Uterus (tissue), 4 donors: Measurements from ENCODE around the gene SSBP4. TPM values are rescaled to one million over a fixed set of nuclear protein-coding genes. Genes with fewer than 3 reads are reported as not detected.

ENCODE experiments used
- DNase-seq, 2 donors: peaks; one replicate each; pipeline ENCODE4 v3.0.0-alpha.2; 2019 to 2020
- H3K27ac ChIP-seq, 2 donors: fragments of 200-600 bp; sonication (generic); 1 replicate in 1 of 2; 2 replicates in 1 of 2; pipeline ENCODE4 v1.5.1; 2016 to 2018
- H3K27me3 ChIP-seq, 2 donors: fragments of 200-600 bp; sonication (generic); one replicate each; pipeline ENCODE4 v1.5.1; 2018 to 2019; ENCODE audit warnings: control low read depth in 1 of 2
- H3K36me3 ChIP-seq, 2 donors: fragments of 200-600 bp; sonication (generic); one replicate each; pipeline ENCODE4 v1.5.1; 2019; ENCODE audit warnings: control low read depth in 1 of 2
- H3K4me1 ChIP-seq, 2 donors: fragments of 200-600 bp; sonication (generic); one replicate each; pipeline ENCODE4 v1.5.1; 2018 to 2019; ENCODE audit warnings: control low read depth in 1 of 2
- H3K4me3 ChIP-seq, 2 donors: fragments of 200-600 bp; sonication (generic); 1 replicate in 1 of 2; 2 replicates in 1 of 2; pipeline ENCODE4 v1.5.1; 2018 to 2019; ENCODE audit warnings: mild to moderate bottlenecking in 1 of 2
- H3K9me3 ChIP-seq, 2 donors: fragments of 200-600 bp; sonication (generic); one replicate each; pipeline ENCODE4 v1.5.1; 2019; ENCODE audit warnings: control low read depth in 1 of 2
- CTCF ChIP-seq, 4 experiments: fragments of 200-600 bp in 2 of 4; fragments of 450-650 bp in 2 of 4; sonication (generic) in 2 of 4; IDR thresholded peaks; one replicate each; pipeline ENCODE4 v1.5.1; 2016 to 2019; ENCODE audit warnings: antibody characterized with exemption in 4 of 4, mild to moderate bottlenecking in 2 of 4, moderate library complexity in 1 of 4
- POLR2A ChIP-seq, 2 donors: fragments of 450-650 bp; IDR thresholded peaks; one replicate each; pipeline ENCODE4 v1.6.1; 2016; ENCODE audit warnings: antibody characterized with exemption in 2 of 2, mild to moderate bottlenecking in 1 of 2, moderate library complexity in 1 of 2
- intact Hi-C: fragments of 100-400 bp; cut with DNase I; formaldehyde crosslinking; loops from one replicate; pipeline ENCODE4 v1.15.1; 2023; ENCODE audit warnings: low total_unique reads
- total RNA-seq, 4 donors: library from RNA; depleted of rRNA in 3 of 4; stranded (reverse); fragments of >200 nt in 3 of 4; gene quantifications; one replicate each; pipeline versions ENCODE4 v1.1.0 to v1.2.4, GENCODE V29; 2014 to 2023
- donor health status: DM: yes; HTN: yes; CAD: no.

The SSBP4 gene
- total RNA-seq, 4 donors from 2014 or later, result 23.6 to 105 (median 54.8) TPM

GRCh38 chr19:18414504-18415177, 4.6 kb upstream of the SSBP4 start:
- DNase-seq, result peak; percentile 55 to 60
- peaks cover 0 to 20% of the 10 kb centered on the region in 2 donors for H3K4me1 ChIP-seq

DNA sequence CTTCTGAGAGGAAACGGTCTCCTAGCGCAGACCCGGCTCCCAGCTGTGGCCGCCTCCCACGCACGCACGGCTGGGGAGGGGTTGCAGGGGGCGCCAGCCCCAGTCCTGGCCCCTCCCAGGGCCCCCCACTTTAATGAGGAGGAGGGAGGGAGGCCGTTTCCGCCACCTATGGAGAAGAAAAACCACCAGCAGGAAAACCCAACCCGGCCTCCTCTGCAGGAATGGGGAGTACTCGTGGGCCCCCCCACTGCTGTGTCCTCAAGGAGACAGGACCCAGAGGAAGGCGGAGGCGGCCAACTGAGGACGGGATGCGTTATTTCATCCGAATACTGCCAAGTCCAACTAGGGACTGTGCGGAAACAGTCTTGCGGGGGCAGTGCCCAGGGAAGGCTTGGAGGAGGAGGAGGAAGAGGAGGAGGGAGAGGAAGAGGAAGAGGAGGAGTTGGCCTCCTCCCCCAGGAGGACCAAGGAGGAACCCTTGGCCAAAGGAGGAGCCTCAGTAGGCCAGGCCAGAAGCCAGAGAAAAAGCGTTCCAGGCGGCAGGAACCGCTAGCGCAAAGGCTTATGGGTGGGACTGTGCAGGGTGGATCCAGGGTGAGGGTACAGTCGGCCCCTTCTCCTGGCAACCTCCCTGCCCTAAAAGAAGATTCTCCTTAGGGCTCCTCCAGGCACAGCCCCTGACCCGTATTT, 3.9 kb upstream of the SSBP4 start:
- Histone ChIP-seq H3K4me3 (peak overlapping the region; percentile 21 to 46), H3K27ac (peak overlapping the region; percentile 90 to 93), H3K36me3 (no peaks in the 10 kb centered on the region), H3K27me3 (no peaks in the 10 kb centered on the region), H3K4me1 (peaks cover 0 to 21% of the 10 kb centered on the region in 2 donors), H3K9me3 (no peaks in the 10 kb centered on the region)
- TF ChIP-seq POLR2A (IDR thresholded peaks at IDR 0.05), result peak; percentile 64 to 72
- peak in 1 of 4 experiments; percentile 7 for TF ChIP-seq CTCF (IDR thresholded peaks at IDR 0.05)
- DNase-seq, result peak; percentile 91 to 96
- intact Hi-C loops, result loop anchor here (10.0 kb wide), 1 partner anchor 71 kb away; the partner anchor contains the start of gene PGPEP1

More at GRCh38 chr19:18414504-18415177, 4.6 kb upstream of the SSBP4 start:
- H3K9me3 ChIP-seq, result no peaks in the 10 kb centered on the region
- peak overlapping the region; percentile 90 to 93 for H3K27ac ChIP-seq
- intact Hi-C loops, result loop anchor here (10.0 kb wide), 1 partner anchor 70 kb away; the partner anchor contains the start of gene PGPEP1
- H3K27me3 ChIP-seq, result no peaks in the 10 kb centered on the region
- H3K36me3 ChIP-seq, result no peaks in the 10 kb centered on the region
- H3K4me3 ChIP-seq, result peak overlapping the region; percentile 21 to 46
- TF ChIP-seq CTCF (IDR thresholded peaks at IDR 0.05) (no peak), POLR2A (IDR thresholded peaks at IDR 0.05) (no peak)

DNA sequence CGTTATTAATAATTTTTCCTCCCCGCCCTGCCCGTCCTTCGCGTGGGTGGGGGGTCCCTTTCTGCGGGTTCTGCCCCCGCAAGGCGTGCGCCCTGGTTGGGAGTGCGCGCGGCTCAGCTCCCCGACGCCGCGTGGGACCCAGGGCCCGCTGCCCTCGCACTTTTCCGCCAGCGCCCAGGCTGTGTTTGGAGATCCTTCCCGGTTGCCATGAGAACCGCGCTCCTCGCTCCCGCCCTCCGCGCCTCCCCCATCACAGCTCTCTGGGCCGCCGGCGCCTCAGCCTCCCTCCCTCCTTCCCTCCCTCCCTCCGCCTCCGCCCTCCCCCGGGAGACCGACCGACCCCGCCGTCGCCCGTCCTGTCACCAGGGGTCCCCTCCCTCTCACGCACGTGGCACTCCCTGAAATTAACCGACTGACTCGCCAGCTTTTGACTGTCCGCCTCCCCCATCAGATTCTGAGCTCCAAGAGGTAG, 2.4 kb upstream of the SSBP4 start:
- TF ChIP-seq POLR2A (IDR thresholded peaks at IDR 0.05) (peak in 1 of 2 donors; percentile 71), CTCF (IDR thresholded peaks at IDR 0.05) (no peak)
- Histone ChIP-seq H3K27me3 (no peaks in the 10 kb centered on the region), H3K36me3 (no peaks in the 10 kb centered on the region), H3K4me1 (peaks cover 0 to 34% of the 10 kb centered on the region in 2 donors), H3K9me3 (no peaks in the 10 kb centered on the region), H3K4me3 (peak overlapping the region; percentile 36 to 46), H3K27ac (peak overlapping the region; percentile 90 to 93)
- intact Hi-C loops, result loop anchor here (10.0 kb wide), 1 partner anchor 72 kb away; the partner anchor contains the start of gene PGPEP1
- DNase-seq, result peak; percentile 93 to 95

GRCh38 chr19:18417250-18418028, 1.8 kb upstream of the SSBP4 start:
- TF ChIP-seq CTCF (IDR thresholded peaks at IDR 0.05) (peak in 1 of 4 experiments; percentile 2), POLR2A (IDR thresholded peaks at IDR 0.05) (peak in 1 of 2 donors; percentile 66)
- Histone ChIP-seq H3K27me3 (no peaks in the 10 kb centered on the region), H3K4me3 (peak overlapping the region; percentile 36 to 46), H3K27ac (peak overlapping the region; percentile 90 to 93), H3K36me3 (no peaks in the 10 kb centered on the region), H3K9me3 (no peaks in the 10 kb centered on the region), H3K4me1 (peaks cover 0 to 34% of the 10 kb centered on the region in 2 donors)
- DNase-seq, result peak; percentile 81 to 86
- intact Hi-C loops, result loop anchor here (10.0 kb wide), 1 partner anchor 73 kb away; the partner anchor contains the start of gene PGPEP1
